CD4-positive, CD25-positive, alpha-beta regulatory T cell (primary cell): ENCODE data around the gene DLAT. TPM values are rescaled to one million over a fixed set of nuclear protein-coding genes. Genes with fewer than 3 reads are reported as not detected.

Experiments
- ATAC-seq, 2 donors: fragments of 150-1000 bp; cut with Tn5 transposase; one replicate each; pipeline ENCODE4 v1.10.0; 2021; ENCODE audit warnings: low read depth in 2 of 2, moderate number of reproducible peaks in 2 of 2, moderate library complexity in 1 of 2
- DNase-seq, 3 donors: peaks; one replicate each; pipeline versions ENCODE4 v3.0.0 to v3.0.0-alpha.2; 2012 to 2022; ENCODE audit warnings: mixed read lengths in 1 of 3
- H3K27ac ChIP-seq: one replicate; pipeline ENCODE4 v1.7.0; 2013; ENCODE audit warnings: mild to moderate bottlenecking, low read length; ENCODE audit not compliant: insufficient read depth, poor library complexity, severe bottlenecking
- H3K27me3 ChIP-seq: one replicate; pipeline ENCODE4 v1.7.0; 2013; ENCODE audit warnings: low read length; ENCODE audit not compliant: control insufficient read depth, insufficient read depth
- H3K36me3 ChIP-seq: one replicate; pipeline ENCODE4 v1.7.0; 2013; ENCODE audit warnings: mild to moderate bottlenecking, low read length, moderate library complexity; ENCODE audit not compliant: control insufficient read depth, insufficient read depth
- H3K4me1 ChIP-seq: 2 replicates; pipeline ENCODE4 v1.7.0; 2013; ENCODE audit warnings: mild to moderate bottlenecking, low read length; ENCODE audit not compliant: insufficient read depth, control insufficient read depth, poor library complexity, severe bottlenecking
- H3K4me3 ChIP-seq: one replicate; pipeline ENCODE4 v1.7.0; 2013; ENCODE audit warnings: low read depth, mild to moderate bottlenecking, low read length, moderate library complexity
- H3K9me3 ChIP-seq, 2 experiments: 1 replicate in 1 of 2; 2 replicates in 1 of 2; pipeline ENCODE4 v1.7.0; 2013; ENCODE audit warnings: low read length in 2 of 2, mild to moderate bottlenecking in 1 of 2, moderate library complexity in 1 of 2; ENCODE audit not compliant: control insufficient read depth in 2 of 2
- H3K27ac Mint-ChIP-seq, 3 donors: one replicate each; pipeline ENCODE4 v1.8.0; 2020 to 2022; ENCODE audit warnings: mild to moderate bottlenecking in 3 of 3, mixed read lengths in 3 of 3, moderate library complexity in 2 of 3
- H3K27me3 Mint-ChIP-seq: one replicate; pipeline ENCODE4 v1.8.0; 2022; ENCODE audit warnings: mild to moderate bottlenecking, mixed read lengths
- H3K36me3 Mint-ChIP-seq: one replicate; pipeline ENCODE4 v1.8.0; 2020; ENCODE audit warnings: mixed read lengths
- H3K4me1 Mint-ChIP-seq, 4 donors: one replicate each; pipeline ENCODE4 v1.8.0; 2020 to 2022; ENCODE audit warnings: mixed read lengths in 4 of 4, mild to moderate bottlenecking in 1 of 4
- H3K4me3 Mint-ChIP-seq, 4 donors: one replicate each; pipeline ENCODE4 v1.8.0; 2020 to 2022; ENCODE audit warnings: mild to moderate bottlenecking in 4 of 4, mixed read lengths in 4 of 4, moderate library complexity in 3 of 4
- H3K9me3 Mint-ChIP-seq, 7 donors: one replicate each; pipeline ENCODE4 v1.8.0; 2020 to 2022; ENCODE audit warnings: mixed read lengths in 7 of 7, mild to moderate bottlenecking in 3 of 7, moderate library complexity in 2 of 7
- polyA plus RNA-seq, 4 donors: library from polyadenylated mRNA; unstranded; fragments of 300-500 nt; fragmentation: Illumina TruSeq; gene quantifications; one replicate each; pipeline ENCODE4 v1.2.3, GENCODE V29; 2021
- total RNA-seq: library from RNA; stranded (reverse); gene quantifications from one replicate; pipeline ENCODE4 v1.2.3, GENCODE V29; 2022

The DLAT gene
- total and polyA plus RNA-seq, 5 donors from 2014 or later: 16.3 to 26.8 (median 23.0) TPM

GRCh38 chr11:112057170-112057569 lies 32.0 kb downstream of the DLAT start:
- H3K27ac ChIP-seq: no peak overlapping the region
- no peak overlapping the region for H3K4me3 ChIP-seq
- no peaks in the 10 kb centered on the region for H3K9me3 ChIP-seq
- H3K9me3 Mint-ChIP-seq: no peaks in the 10 kb centered on the region
- H3K36me3 Mint-ChIP-seq: peaks cover 34% of the 10 kb centered on the region
- no peaks in the 10 kb centered on the region for H3K27me3 Mint-ChIP-seq
- H3K4me1 ChIP-seq: no peaks in the 10 kb centered on the region
- H3K36me3 ChIP-seq: peaks cover 35% of the 10 kb centered on the region
- no peaks in the 10 kb centered on the region for H3K27me3 ChIP-seq
- H3K4me1 Mint-ChIP-seq: peaks cover 4 to 7% (median 5%) of the 10 kb centered on the region in 4 donors
- peak overlapping the region in 2 of 3 donors; percentile 47 to 69 for H3K27ac Mint-ChIP-seq
- ATAC-seq (no peak), DNase-seq (peak in 1 of 3 donors; percentile 14)
- no peak overlapping the region for H3K4me3 Mint-ChIP-seq

GRCh38 chr11:112058103-112058502 lies 32.9 kb downstream of the DLAT start:
- H3K27ac Mint-ChIP-seq: no peak overlapping the region
- Histone ChIP-seq H3K4me3 (no peak overlapping the region), H3K27me3 (no peaks in the 10 kb centered on the region), H3K4me1 (no peaks in the 10 kb centered on the region), H3K9me3 (no peaks in the 10 kb centered on the region), H3K36me3 (peaks cover 35% of the 10 kb centered on the region), H3K27ac (no peak overlapping the region)
- no peak overlapping the region for H3K4me3 Mint-ChIP-seq
- H3K36me3 Mint-ChIP-seq: peaks cover 34% of the 10 kb centered on the region
- no peaks in the 10 kb centered on the region for H3K9me3 Mint-ChIP-seq
- ATAC-seq (no peak), DNase-seq (no peak)
- peaks cover 4 to 7% (median 5%) of the 10 kb centered on the region in 4 donors for H3K4me1 Mint-ChIP-seq
- no peaks in the 10 kb centered on the region for H3K27me3 Mint-ChIP-seq

- ATAC-seq: no peak
- peaks cover 0 to 2% (median 0%) of the 10 kb centered on the region in 4 donors for H3K4me1 Mint-ChIP-seq
- H3K36me3 ChIP-seq: peaks cover 29% of the 10 kb centered on the region
- H3K27me3 ChIP-seq: no peaks in the 10 kb centered on the region
- peak overlapping the region in 1 of 3 donors; percentile 26 for H3K27ac Mint-ChIP-seq
- peaks cover 4% of the 10 kb centered on the region for H3K27me3 Mint-ChIP-seq
- H3K36me3 Mint-ChIP-seq: peaks cover 18% of the 10 kb centered on the region
- no peaks in the 10 kb centered on the region for H3K9me3 Mint-ChIP-seq
- H3K4me3 Mint-ChIP-seq: no peak overlapping the region
- no peak for DNase-seq
- H3K9me3 ChIP-seq: no peaks in the 10 kb centered on the region
- H3K4me1 ChIP-seq: no peaks in the 10 kb centered on the region
- no peak overlapping the region for H3K27ac ChIP-seq
- H3K4me3 ChIP-seq: no peak overlapping the region
These were observed 37.7 kb downstream of the DLAT start for GRCh38 chr11:112062923-112063322.

DNA sequence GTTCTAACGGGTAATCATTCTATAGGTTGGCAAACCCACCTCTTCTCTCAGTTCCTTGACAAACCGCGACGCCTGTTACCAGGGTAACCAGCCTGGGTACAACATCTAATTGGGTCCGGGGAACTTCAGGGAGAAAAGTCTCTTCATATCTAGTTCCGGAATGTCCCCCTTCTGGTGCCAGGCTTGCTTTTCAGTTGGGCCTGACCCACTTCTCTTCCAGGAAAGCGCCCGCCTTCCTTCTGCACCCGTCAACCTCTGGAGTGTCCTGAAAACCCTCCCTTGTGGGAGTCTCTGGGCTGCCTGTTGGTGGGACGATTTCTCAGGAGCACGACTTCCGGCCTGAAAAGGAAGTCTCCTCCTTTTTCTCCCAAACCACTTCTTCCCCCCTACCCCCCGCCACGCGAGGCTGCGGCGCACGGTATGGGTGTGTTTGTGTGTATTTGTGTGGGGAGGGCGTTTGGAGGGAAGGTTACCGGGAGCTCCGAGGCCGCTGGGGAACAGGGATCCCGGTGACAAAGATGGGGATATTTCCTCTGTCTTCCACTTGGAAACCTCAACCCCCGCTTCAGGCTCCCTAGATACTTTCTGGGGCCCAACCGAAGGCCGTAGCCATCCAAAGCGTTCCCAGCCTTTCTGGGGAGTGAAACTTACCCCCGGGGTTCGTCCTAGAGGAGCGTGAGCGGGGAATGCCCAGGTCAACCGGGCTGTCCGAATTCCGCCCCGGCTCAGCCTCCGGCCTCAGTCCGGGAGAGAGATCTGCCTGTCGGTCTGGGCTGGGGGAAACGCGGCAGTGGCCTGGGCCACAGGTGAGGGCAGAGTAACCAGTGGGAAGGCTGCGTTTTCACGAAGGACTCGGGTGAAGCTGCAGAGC lies 49.0 kb downstream of the DLAT start, which contains the start of the genes NKAPD1 and PIH1D2:
Gene NKAPD1, plus strand, starts transcription at position 359 of the 871 bp plus-strand sequence. CDS start 1,276 bp downstream, outside the sequence.
Gene PIH1D2, minus strand, starts transcription at position 77 of the 871 bp plus-strand sequence. CDS start 843 bp downstream, outside the sequence.
- Mint-ChIP-seq H3K27ac (peak within 1 kb of the TSS; percentile 91 to 94 (median 94)), H3K4me1 (peaks cover 21 to 34% (median 26%) of the 10 kb centered on the region in 4 donors), H3K9me3 (no peaks in the 10 kb centered on the region), H3K4me3 (peak within 1 kb of the TSS; percentile 89 to 95 (median 94)), H3K27me3 (peaks cover 35% of the 10 kb centered on the region), H3K36me3 (peaks cover 10% of the 10 kb centered on the region)
- DNase-seq: peak; percentile 73 to 93 (median 87)
- peaks cover 6% of the 10 kb centered on the region for H3K27me3 ChIP-seq
- H3K4me1 ChIP-seq: peaks cover 16% of the 10 kb centered on the region
- peak; percentile 85 to 88 for ATAC-seq
- peaks cover 22% of the 10 kb centered on the region for H3K36me3 ChIP-seq
- peak within 1 kb of the TSS; percentile 83 for H3K4me3 ChIP-seq
- H3K27ac ChIP-seq: peak within 1 kb of the TSS; percentile 68
- no peaks in the 10 kb centered on the region for H3K9me3 ChIP-seq

DNA sequence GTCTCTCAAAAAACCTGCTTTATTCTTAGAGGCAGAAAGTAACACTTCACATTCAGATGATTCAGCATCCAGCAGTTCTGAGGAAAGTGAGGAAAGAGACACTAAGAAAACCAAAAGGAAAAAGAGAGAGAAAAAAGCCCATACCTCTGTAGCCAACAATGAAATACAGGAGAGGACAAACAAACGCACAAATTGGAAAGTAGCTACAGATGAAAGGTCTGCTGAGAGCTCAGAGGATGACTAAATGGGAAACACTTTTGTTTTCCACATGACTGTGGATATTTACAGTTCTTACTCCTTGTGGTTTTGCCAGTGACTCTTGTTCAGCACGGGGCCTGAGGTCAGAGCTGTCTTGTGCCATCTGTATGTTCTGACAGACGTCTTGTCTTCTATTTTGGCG lies 57.5 kb downstream of the DLAT start:
- H3K4me1 ChIP-seq: peaks cover 22% of the 10 kb centered on the region
- H3K9me3 Mint-ChIP-seq: peaks cover 0 to 2% (median 0%) of the 10 kb centered on the region in 7 donors
- H3K27ac ChIP-seq: no peak overlapping the region
- no peaks in the 10 kb centered on the region for H3K27me3 Mint-ChIP-seq
- H3K36me3 Mint-ChIP-seq: peaks cover 42% of the 10 kb centered on the region
- H3K27ac Mint-ChIP-seq: peak overlapping the region in 1 of 3 donors; percentile 33
- DNase-seq (no peak), ATAC-seq (no peak)
- H3K9me3 ChIP-seq: no peaks in the 10 kb centered on the region
- no peaks in the 10 kb centered on the region for H3K27me3 ChIP-seq
- peak overlapping the region in 2 of 4 donors; percentile 27 to 72 for H3K4me3 Mint-ChIP-seq
- no peak overlapping the region for H3K4me3 ChIP-seq
- H3K4me1 Mint-ChIP-seq: peaks cover 17 to 33% (median 29%) of the 10 kb centered on the region in 4 donors
- H3K36me3 ChIP-seq: peaks cover 51% of the 10 kb centered on the region

- no peaks in the 10 kb centered on the region for H3K27me3 Mint-ChIP-seq
- Histone ChIP-seq H3K27ac (peak overlapping the region; percentile 80), H3K4me1 (peaks cover 36% of the 10 kb centered on the region), H3K4me3 (peak overlapping the region; percentile 99), H3K9me3 (no peaks in the 10 kb centered on the region), H3K36me3 (peaks cover 50% of the 10 kb centered on the region), H3K27me3 (no peaks in the 10 kb centered on the region)
- peaks cover 0 to 5% (median 0%) of the 10 kb centered on the region in 7 donors for H3K9me3 Mint-ChIP-seq
- H3K4me3 Mint-ChIP-seq: peak overlapping the region; percentile 96 to 99 (median 98)
- H3K4me1 Mint-ChIP-seq: peaks cover 32 to 61% (median 49%) of the 10 kb centered on the region in 4 donors
- peak overlapping the region; percentile 97 to 99 (median 98) for H3K27ac Mint-ChIP-seq
- H3K36me3 Mint-ChIP-seq: peaks cover 51% of the 10 kb centered on the region
- ATAC-seq (peak; percentile 13 to 19), DNase-seq (peak in 1 of 3 donors; percentile 64)
These were observed 60.7 kb downstream of the DLAT start for GRCh38 chr11:112085822-112086421.

DNA sequence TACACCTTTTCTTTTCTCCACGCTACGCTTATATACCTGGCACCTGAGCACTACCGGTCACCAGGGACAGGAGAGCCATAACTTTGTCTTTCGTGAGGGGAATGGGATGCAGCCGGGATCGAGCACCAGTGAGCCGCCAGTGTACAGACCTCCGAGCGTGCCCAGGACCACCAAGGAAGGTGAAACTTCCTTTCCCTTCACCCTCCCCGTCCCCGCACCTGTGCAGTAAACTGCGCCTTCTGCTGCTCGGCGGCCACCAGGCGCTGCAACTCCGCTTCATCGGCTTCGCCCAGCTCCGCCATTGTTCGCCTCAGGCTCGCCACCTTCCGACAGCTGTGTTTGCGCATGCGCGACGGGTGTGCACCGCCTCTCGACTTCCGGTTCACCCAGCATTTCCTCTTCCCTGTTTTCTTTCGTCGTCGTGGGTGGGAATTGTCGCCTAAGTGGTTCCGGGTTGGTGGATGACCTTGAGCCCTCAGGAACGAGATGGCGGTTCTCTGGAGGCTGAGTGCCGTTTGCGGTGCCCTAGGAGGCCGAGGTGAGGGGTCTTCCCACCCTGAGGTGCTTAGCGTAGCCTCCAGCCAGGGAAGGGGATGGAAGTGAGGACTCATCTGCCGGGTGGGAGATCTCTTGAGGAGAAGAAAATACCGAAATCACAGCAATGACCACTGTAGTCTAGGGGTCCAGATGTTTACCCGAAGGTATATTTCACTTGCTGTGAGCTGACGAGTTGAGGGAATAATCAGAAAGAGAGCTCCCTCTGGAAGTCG lies 61.4 kb downstream of the DLAT start, which contains the start of the genes SDHD and TIMM8B:
Gene SDHD, plus strand, starts transcription at position 452 of the 770 bp plus-strand sequence. Its CDS starts 35 bp downstream, at position 487.
Gene TIMM8B, minus strand, starts transcription at position 335 of the 770 bp plus-strand sequence. Its CDS starts 33 bp downstream, at position 302.
- Mint-ChIP-seq H3K36me3 (peaks cover 56% of the 10 kb centered on the region), H3K4me3 (peak within 1 kb of the TSS; percentile 96 to 99 (median 98)), H3K4me1 (peaks cover 32 to 66% (median 53%) of the 10 kb centered on the region in 4 donors), H3K27ac (peak within 1 kb of the TSS; percentile 97 to 99 (median 98)), H3K27me3 (no peaks in the 10 kb centered on the region), H3K9me3 (peaks cover 0 to 5% (median 0%) of the 10 kb centered on the region in 7 donors)
- DNase-seq: peak; percentile 96 to 97 (median 97)
- H3K27me3 ChIP-seq: no peaks in the 10 kb centered on the region
- H3K27ac ChIP-seq: peak within 1 kb of the TSS; percentile 80
- H3K4me1 ChIP-seq: peaks cover 36% of the 10 kb centered on the region
- H3K9me3 ChIP-seq: no peaks in the 10 kb centered on the region
- H3K4me3 ChIP-seq: peak within 1 kb of the TSS; percentile 99
- peaks cover 57% of the 10 kb centered on the region for H3K36me3 ChIP-seq
- ATAC-seq: peak; percentile 88 to 90
